Stomach (tissue), 4 donors: Measurements from ENCODE around the gene PRKCZ.

Experiments used
- EP300 ChIP-seq: sonication (generic); formaldehyde crosslinking; IDR thresholded peaks from one replicate; pipeline ENCODE4 v1.6.1; 2017; ENCODE audit warnings: antibody characterized with exemption
- POLR2A ChIP-seq, 4 donors: fragments of 450-650 bp; IDR thresholded peaks; one replicate each; pipeline ENCODE4 v1.6.1; 2016; ENCODE audit warnings: antibody characterized with exemption in 4 of 4, control low read depth in 2 of 4, mild to moderate bottlenecking in 1 of 4, moderate library complexity in 1 of 4
- POLR2AphosphoS5 ChIP-seq, 3 donors: sonication (generic); formaldehyde crosslinking; IDR thresholded peaks; one replicate each; pipeline ENCODE4 v1.6.1; 2016; ENCODE audit warnings: antibody characterized with exemption in 3 of 3
- TF ChIP-seq, protein P1 (sequence below), 7 experiments: fragments of 450-650 bp in 4 of 7; fragments of 200-600 bp in 3 of 7; sonication (generic) in 3 of 7; IDR thresholded peaks; one replicate each; pipeline ENCODE4 v1.5.1; 2016 to 2019; ENCODE audit warnings: antibody characterized with exemption in 7 of 7, control low read depth in 2 of 7, mild to moderate bottlenecking in 1 of 7

DNA sequence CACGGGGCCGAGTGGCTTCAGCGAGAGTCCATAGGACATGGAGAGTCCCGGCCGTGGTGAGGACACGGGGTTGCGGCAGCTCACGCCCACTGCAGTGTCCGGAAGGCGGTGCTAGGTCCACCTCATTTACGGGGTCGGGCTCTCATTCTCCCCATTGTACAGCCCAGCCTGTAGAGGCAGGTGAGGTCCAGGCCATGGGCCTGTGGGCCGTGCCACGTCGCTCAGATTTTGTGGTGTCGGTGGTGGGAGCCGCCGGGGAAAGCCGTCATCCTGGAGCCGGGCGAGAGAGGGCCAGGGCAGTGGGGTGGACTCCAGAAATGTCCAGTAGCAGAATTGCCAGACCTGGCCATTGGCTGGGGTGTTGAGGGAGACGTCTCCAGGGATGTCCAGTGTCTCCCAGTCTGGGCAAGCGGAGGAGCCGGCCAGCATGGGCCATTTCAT lies 59.4 kb downstream of the PRKCZ start:
- TF ChIP-seq POLR2A (IDR thresholded peaks at IDR 0.05) (no peak), EP300 (no peak), POLR2AphosphoS5 (IDR thresholded peaks at IDR 0.05) (no peak)
- TF ChIP-seq, protein P1, sequence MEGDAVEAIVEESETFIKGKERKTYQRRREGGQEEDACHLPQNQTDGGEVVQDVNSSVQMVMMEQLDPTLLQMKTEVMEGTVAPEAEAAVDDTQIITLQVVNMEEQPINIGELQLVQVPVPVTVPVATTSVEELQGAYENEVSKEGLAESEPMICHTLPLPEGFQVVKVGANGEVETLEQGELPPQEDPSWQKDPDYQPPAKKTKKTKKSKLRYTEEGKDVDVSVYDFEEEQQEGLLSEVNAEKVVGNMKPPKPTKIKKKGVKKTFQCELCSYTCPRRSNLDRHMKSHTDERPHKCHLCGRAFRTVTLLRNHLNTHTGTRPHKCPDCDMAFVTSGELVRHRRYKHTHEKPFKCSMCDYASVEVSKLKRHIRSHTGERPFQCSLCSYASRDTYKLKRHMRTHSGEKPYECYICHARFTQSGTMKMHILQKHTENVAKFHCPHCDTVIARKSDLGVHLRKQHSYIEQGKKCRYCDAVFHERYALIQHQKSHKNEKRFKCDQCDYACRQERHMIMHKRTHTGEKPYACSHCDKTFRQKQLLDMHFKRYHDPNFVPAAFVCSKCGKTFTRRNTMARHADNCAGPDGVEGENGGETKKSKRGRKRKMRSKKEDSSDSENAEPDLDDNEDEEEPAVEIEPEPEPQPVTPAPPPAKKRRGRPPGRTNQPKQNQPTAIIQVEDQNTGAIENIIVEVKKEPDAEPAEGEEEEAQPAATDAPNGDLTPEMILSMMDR (IDR thresholded peaks at IDR 0.05): no peak
